H1 (cell line): ENCODE results near the gene VPS51. TPM values are rescaled to one million over a fixed set of nuclear protein-coding genes. Genes with fewer than 3 reads are reported as not detected.

Experiments used
- CTCF ChIA-PET: fragments of 300-600 bp; sonication (Branson Sonifier 250); formaldehyde crosslinking; loops from one replicate; lab custom pipeline; 2021; ENCODE audit not compliant: partially characterized antibody; lab: Charles Lee
- POLR2A ChIA-PET: fragments of 300-600 bp; sonication (Branson Sonifier 250); formaldehyde crosslinking; loops from one replicate; lab custom pipeline; 2021; ENCODE audit warnings: inconsistent platforms; ENCODE audit not compliant: partially characterized antibody; lab: Charles Lee
- DNase-seq, 2 experiments: peaks; one replicate each; pipeline versions ENCODE4 v3.0.0 to v3.0.0-alpha.2; 2010 to 2022; ENCODE audit warnings: low spot score in 2 of 2, low read depth in 1 of 2, mixed read lengths in 1 of 2
- FAIRE-seq: peaks from 2 replicates; lab custom pipeline; 2011; peaks lifted over from hg19 to GRCh38; lab: Jason Lieb, UNC
- H2AFZ ChIP-seq: 2 replicates; pipeline ENCODE4 v1.8.1; 2012; ENCODE audit warnings: low read length, inconsistent platforms
- H2AK5ac ChIP-seq: 2 replicates; pipeline ENCODE4 v1.6.1; 2013; ENCODE audit warnings: low read depth, low read length
- H2BK120ac ChIP-seq: replicated peaks from 2 replicates; pipeline ENCODE3; 2013; ENCODE audit warnings: low read depth, low read length, inconsistent platforms
- H2BK12ac ChIP-seq: 2 replicates; pipeline ENCODE4 v1.6.1; 2013; ENCODE audit warnings: low read depth, low read length
- H2BK15ac ChIP-seq: 2 replicates; pipeline ENCODE4 v1.6.1; 2013; ENCODE audit warnings: low read length
- H2BK20ac ChIP-seq: 2 replicates; pipeline ENCODE4 v1.6.1; 2013; ENCODE audit warnings: low read length
- H2BK5ac ChIP-seq: 2 replicates; pipeline ENCODE4 v1.6.1; 2013; ENCODE audit warnings: low read depth, low read length
- H3K14ac ChIP-seq: 2 replicates; pipeline ENCODE4 v1.6.1; 2013; ENCODE audit warnings: inconsistent platforms; ENCODE audit not compliant: insufficient read length
- H3K18ac ChIP-seq: 2 replicates; pipeline ENCODE4 v1.6.1; 2013; ENCODE audit warnings: low read length; ENCODE audit errors: extremely low read depth
- H3K23ac ChIP-seq: 2 replicates; pipeline ENCODE4 v1.6.1; 2013; ENCODE audit warnings: inconsistent platforms; ENCODE audit not compliant: insufficient read length
- H3K23me2 ChIP-seq: 2 replicates; pipeline ENCODE4 v1.6.1; 2013; ENCODE audit warnings: low read depth, low read length
- H3K27ac ChIP-seq: 2 replicates; pipeline ENCODE4 v1.6.1; 2011; ENCODE audit warnings: low read depth, low read length, inconsistent platforms
- H3K27me3 ChIP-seq, 4 experiments: replicated peaks in 1 of 4; 1 replicate in 1 of 4; 2 replicates in 3 of 4; pipeline versions ENCODE4 v1.6.1 to v1.8.1; 2011 to 2013; ENCODE audit warnings: low read length in 3 of 4, mild to moderate bottlenecking in 3 of 4, inconsistent platforms in 2 of 4, mixed read lengths in 2 of 4, moderate library complexity in 1 of 4; ENCODE audit not compliant: control insufficient read depth in 3 of 4, insufficient read depth in 3 of 4; ENCODE audit errors: extremely low read depth in 1 of 4
- H3K36me3 ChIP-seq, 4 experiments: 2 replicates each; pipeline versions ENCODE4 v1.6.1 to v1.8.1; 2011 to 2013; ENCODE audit warnings: mild to moderate bottlenecking in 4 of 4, low read length in 3 of 4, moderate library complexity in 2 of 4, control low read depth in 1 of 4, inconsistent platforms in 1 of 4; ENCODE audit not compliant: insufficient read depth in 4 of 4, control insufficient read depth in 2 of 4
- H3K4ac ChIP-seq: replicated peaks from 2 replicates; pipeline ENCODE3; 2013; ENCODE audit warnings: low read length, low read depth, mixed read lengths, inconsistent platforms; ENCODE audit not compliant: insufficient read length
- H3K4me1 ChIP-seq, 4 experiments: replicated peaks in 1 of 4; 1 replicate in 1 of 4; 2 replicates in 3 of 4; pipeline versions ENCODE4 v1.6.1 to v1.8.1; 2011 to 2013; ENCODE audit warnings: low read length in 3 of 4, inconsistent platforms in 2 of 4, mixed read lengths in 1 of 4; ENCODE audit not compliant: insufficient read depth in 4 of 4, control insufficient read depth in 3 of 4
- H3K4me2 ChIP-seq, 2 experiments: 2 replicates each; pipeline versions ENCODE4 v1.6.1 to v1.8.1; 2011 to 2013; ENCODE audit warnings: low read depth in 2 of 2, low read length in 2 of 2, control low read depth in 1 of 2, inconsistent platforms in 1 of 2, mild to moderate bottlenecking in 1 of 2; ENCODE audit not compliant: insufficient read depth in 1 of 2
- H3K4me3 ChIP-seq, 4 experiments: fragments of 200-600, 300-600 bp in 1 of 4; sonication (generic), shearing (Covaris generic), sonication (Bioruptor Twin) in 1 of 4; 2 replicates each; pipeline versions ENCODE4 v1.5.1 to v1.8.1; 2011 to 2016; ENCODE audit warnings: low read length in 4 of 4, low read depth in 3 of 4, control low read depth in 2 of 4, inconsistent platforms in 2 of 4, mild to moderate bottlenecking in 2 of 4, mixed read lengths in 1 of 4, moderate library complexity in 1 of 4; ENCODE audit not compliant: insufficient read depth in 2 of 4; ENCODE audit errors: extremely low read depth in 1 of 4
- H3K56ac ChIP-seq: replicated peaks from 2 replicates; pipeline ENCODE3; 2013; ENCODE audit warnings: low read depth, mild to moderate bottlenecking, mixed read lengths, low read length, inconsistent platforms; ENCODE audit not compliant: insufficient read length
- H3K79me1 ChIP-seq: 2 replicates; pipeline ENCODE4 v1.6.1; 2013; ENCODE audit warnings: low read depth, low read length, control low read depth
- H3K79me2 ChIP-seq, 2 experiments: 2 replicates each; pipeline versions ENCODE4 v1.6.1 to v1.8.1; 2012 to 2013; ENCODE audit warnings: low read length in 2 of 2, mild to moderate bottlenecking in 2 of 2, inconsistent platforms in 1 of 2; ENCODE audit not compliant: insufficient read depth in 2 of 2, control insufficient read depth in 1 of 2
- H3K9ac ChIP-seq, 4 experiments: replicated peaks in 1 of 4; 1 replicate in 1 of 4; 2 replicates in 3 of 4; pipeline versions ENCODE4 v1.6.1 to v1.8.1; 2011 to 2013; ENCODE audit warnings: low read depth in 3 of 4, low read length in 3 of 4, control low read depth in 2 of 4, mild to moderate bottlenecking in 2 of 4, moderate library complexity in 2 of 4, inconsistent platforms in 1 of 4; ENCODE audit errors: extremely low read depth in 1 of 4
- H3K9me3 ChIP-seq, 2 experiments: 2 replicates each; pipeline versions ENCODE4 v1.6.1 to v1.8.1; 2012 to 2013; ENCODE audit warnings: mild to moderate bottlenecking in 2 of 2, moderate library complexity in 2 of 2, control low read depth in 1 of 2, inconsistent platforms in 1 of 2, low read depth in 1 of 2, low read length in 1 of 2, mixed read lengths in 1 of 2; ENCODE audit not compliant: insufficient read depth in 2 of 2
- H4K20me1 ChIP-seq, 2 experiments: replicated peaks in 1 of 2; 2 replicates each; pipeline versions ENCODE3 to v1.8.1; 2011 to 2013; ENCODE audit warnings: inconsistent platforms in 2 of 2, low read length in 2 of 2, mild to moderate bottlenecking in 1 of 2; ENCODE audit not compliant: insufficient read depth in 2 of 2, control insufficient read depth in 1 of 2
- H4K5ac ChIP-seq: 2 replicates; pipeline ENCODE4 v1.6.1; 2013; ENCODE audit warnings: low read length, low read depth, mixed read lengths, inconsistent platforms; ENCODE audit not compliant: insufficient read length
- H4K8ac ChIP-seq: 2 replicates; pipeline ENCODE4 v1.8.0; 2013; ENCODE audit warnings: mild to moderate bottlenecking, moderate library complexity, low read length, inconsistent platforms; ENCODE audit not compliant: insufficient read depth; ENCODE audit errors: extremely low read depth
- H4K91ac ChIP-seq: replicated peaks from 2 replicates; pipeline ENCODE3; 2013; ENCODE audit warnings: low read length, mixed read lengths, inconsistent platforms; ENCODE audit not compliant: insufficient read length
- POLR2A ChIP-seq, 2 experiments: IDR thresholded peaks; 1 replicate in 1 of 2; 2 replicates in 1 of 2; pipeline ENCODE4 v1.6.1; 2011; ENCODE audit warnings: low read depth in 2 of 2, low read length in 2 of 2, mild to moderate bottlenecking in 2 of 2; ENCODE audit errors: control extremely low read depth in 1 of 2
- RBBP5 ChIP-seq: IDR thresholded peaks from 2 replicates; pipeline ENCODE4 v1.7.1; 2012; ENCODE audit warnings: low read depth, mild to moderate bottlenecking, inconsistent platforms, low read length, moderate library complexity, borderline replicate concordance
- WGBS, 2 experiments: shearing (Covaris generic) in 1 of 2; methylation state at CpG; one replicate each; pipeline versions ENCODE4 v1.1.6 to v1.1.7; 2013 to 2015; ENCODE audit warnings: low lambda C conversion rate in 2 of 2, mixed read lengths in 2 of 2, inconsistent platforms in 1 of 2, low coverage in 1 of 2, missing lambda C conversion rate in 1 of 2; ENCODE audit not compliant: insufficient replicate concordance in 2 of 2, insufficient coverage in 1 of 2, insufficient read length in 1 of 2; ENCODE audit errors: extremely low coverage in 1 of 2, missing lambda C conversion rate in 1 of 2; 5-methylcytosine and 5-hydroxymethylcytosine counted together
- polyA plus RNA-seq, 7 experiments: library from polyadenylated mRNA; depleted of rRNA in 3 of 7; stranded (reverse) in 5 of 7; unstranded in 2 of 7; fragments of >200 nt in 5 of 7; fragments of 200-250 nt in 2 of 7; gene quantifications; 1 replicate in 5 of 7; 2 replicates in 1 of 7; 4 replicates in 1 of 7; pipeline versions ENCODE4 v1.2.1 to v1.2.3, GENCODE V29; 2011 to 2013; ENCODE audit warnings: missing spikeins in 2 of 7, mixed read lengths in 2 of 7
- total RNA-seq: library from RNA; stranded (reverse); fragmentation: NEBNext Ultra II Directional; extraction: Animal tissue kit (Norgen Biotek cat#: 25700); gene quantifications from 2 replicates; pipeline ENCODE4 v1.2.1, GENCODE V29; 2021

Gene VPS51
- total and polyA plus RNA-seq, 2 of the 8 experiments (the other 6 are each of a cell fraction or from before 2014, with no cell fraction given): 97.4 to 142 TPM

DNA sequence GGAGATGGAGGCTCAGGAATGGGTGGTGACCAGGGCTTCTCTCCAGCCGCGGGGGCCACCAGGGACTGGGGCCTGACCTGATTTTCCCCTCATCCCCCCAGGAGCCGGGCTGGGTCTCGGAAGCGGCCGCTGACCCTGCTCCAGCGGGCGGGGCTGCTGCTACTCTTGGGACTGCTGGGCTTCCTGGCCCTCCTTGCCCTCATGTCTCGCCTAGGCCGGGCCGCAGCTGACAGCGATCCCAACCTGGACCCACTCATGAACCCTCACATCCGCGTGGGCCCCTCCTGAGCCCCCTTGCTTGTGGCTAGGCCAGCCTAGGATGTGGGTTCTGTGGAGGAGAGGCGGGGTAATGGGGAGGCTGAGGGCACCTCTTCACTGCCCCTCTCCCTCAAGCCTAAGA is 8.2 kb upstream of the VPS51 start:
- H2BK15ac ChIP-seq: no peak overlapping the region
- H3K79me2 ChIP-seq: peaks cover 7 to 13% of the 10 kb centered on the region in 2 experiments
- no peak overlapping the region for H2BK12ac ChIP-seq
- no peak overlapping the region for H3K14ac ChIP-seq
- no peak overlapping the region for H2BK120ac ChIP-seq
- no peaks in the 10 kb centered on the region for H3K27me3 ChIP-seq
- H4K5ac ChIP-seq: no peak overlapping the region
- H3K18ac ChIP-seq: no peak overlapping the region
- ChIA-PET POLR2A (interaction anchor here (6.7 to 16.8 kb wide), 3 partner anchors 10 to 27 kb away, joined by 50 to 230 read pairs (median 186); partner anchors contain the start of genes CDCA5, TM7SF2, VPS51 and ZFPL1), CTCF (interaction anchor here (2.2 kb wide), 1 partner anchor 20 kb away, joined by 6 read pairs; no protein-coding TSS in a partner anchor)
- no peak for FAIRE-seq
- no peak overlapping the region for H4K91ac ChIP-seq
- no peak overlapping the region for H3K9ac ChIP-seq
- no peak for DNase-seq
- H3K4me2 ChIP-seq: no peak overlapping the region
- peaks cover 14% of the 10 kb centered on the region for H3K79me1 ChIP-seq
- H4K8ac ChIP-seq: no peak overlapping the region
- H3K23ac ChIP-seq: no peak overlapping the region
- peaks cover 8% of the 10 kb centered on the region for H3K23me2 ChIP-seq
- H3K56ac ChIP-seq: no peak overlapping the region
- WGBS, 2 experiments: 96% methylated on average over 15 of the region's 15 CpGs; no CpG with 5 or more reads in 1 of the 2 experiments
- H2AFZ ChIP-seq: no peak overlapping the region
- H3K27ac ChIP-seq: no peak overlapping the region
- H2BK5ac ChIP-seq: no peak overlapping the region
- no peak overlapping the region for H2BK20ac ChIP-seq
- H3K4me1 ChIP-seq: peaks cover 0 to 7% (median 3%) of the 10 kb centered on the region in 4 experiments; a peak in 5 of 7 replicates
- no peak overlapping the region for H3K4me3 ChIP-seq
- H3K9me3 ChIP-seq: no peaks in the 10 kb centered on the region
- H3K4ac ChIP-seq: no peak overlapping the region
- no peak overlapping the region for H2AK5ac ChIP-seq
- peaks cover 0 to 4% of the 10 kb centered on the region in 2 experiments for H4K20me1 ChIP-seq
- peaks cover 2 to 14% (median 11%) of the 10 kb centered on the region in 4 experiments; a peak in 6 of 8 replicates for H3K36me3 ChIP-seq
- TF ChIP-seq POLR2A (IDR thresholded peaks at IDR 0.05; ENCODE audit: control extremely low read depth in 1 of 2, low read depth in 2 of 2, low read length in 2 of 2): no peak
- no peak for TF ChIP-seq RBBP5
